ENCODE results near the gene NUDT3.
"Not testable (repeated sequence)": the region's sequence is repeated elsewhere in the genome, so short reads cannot be mapped to it uniquely, and the experiment has no call there.

NUDT3 gene

GRCh38 chr6:34328969-34329368 is 63.5 kb downstream of the NUDT3 start:
- ATAC-seq: no peak
- no peak for TF ChIP-seq CREB5 (CRISPR knock-in tag; IDR thresholded peaks at IDR 0.05; ENCODE audit: low read depth)
- no peak for TF ChIP-seq ZC3H10 (CRISPR knock-in tag; IDR thresholded peaks at IDR 0.05)
- no peak for TF ChIP-seq TCF4 (CRISPR knock-in tag; IDR thresholded peaks at IDR 0.05; ENCODE audit: borderline replicate concordance)
- TF ChIP-seq PPARA (CRISPR knock-in tag; IDR thresholded peaks at IDR 0.05; ENCODE audit: borderline replicate concordance): no peak
- no peak for TF ChIP-seq TOX (CRISPR knock-in tag; IDR thresholded peaks at IDR 0.05; ENCODE audit: borderline replicate concordance)
- TF ChIP-seq ZFP30 (CRISPR knock-in tag; IDR thresholded peaks at IDR 0.05): no peak
- no peak for TF ChIP-seq GLIS3 (CRISPR knock-in tag; IDR thresholded peaks at IDR 0.05)
- no peak for TF ChIP-seq PATZ1 (CRISPR knock-in tag; IDR thresholded peaks at IDR 0.05; ENCODE audit: borderline replicate concordance)
- TF ChIP-seq ZNF565 (CRISPR knock-in tag; conservative IDR thresholded peaks at IDR 0.05; ENCODE audit: low read depth): no peak
- TF ChIP-seq ESRRG (CRISPR knock-in tag; IDR thresholded peaks at IDR 0.05): no peak
- no peak for TF ChIP-seq CSRNP3 (CRISPR knock-in tag; IDR thresholded peaks at IDR 0.05)
- no peak for TF ChIP-seq POU6F1 (CRISPR knock-in tag; IDR thresholded peaks at IDR 0.05; ENCODE audit: borderline replicate concordance, low read depth)
- TF ChIP-seq SNAI2 (CRISPR knock-in tag; IDR thresholded peaks at IDR 0.05): no peak
- no peak for TF ChIP-seq TSHZ2 (CRISPR knock-in tag; IDR thresholded peaks at IDR 0.05)
- no peak for TF ChIP-seq ARNTL (CRISPR knock-in tag; IDR thresholded peaks at IDR 0.05; ENCODE audit: borderline replicate concordance, low read depth)
- TF ChIP-seq ZNF70 (CRISPR knock-in tag; IDR thresholded peaks at IDR 0.05): no peak
- TF ChIP-seq RARB (CRISPR knock-in tag; IDR thresholded peaks at IDR 0.05): no peak
- no peak for TF ChIP-seq OSR1 (CRISPR knock-in tag; IDR thresholded peaks at IDR 0.05)

GRCh38 chr6:34327313-34328205 is 64.9 kb downstream of the NUDT3 start:
- ATAC-seq: not testable (repeated sequence)

GRCh38 chr6:34325633-34326032 is 66.8 kb downstream of the NUDT3 start:
- no peak for TF ChIP-seq CSRNP3 (CRISPR knock-in tag; IDR thresholded peaks at IDR 0.05)
- TF ChIP-seq ZFP3 (CRISPR knock-in tag; IDR thresholded peaks at IDR 0.05): no peak
- TF ChIP-seq ISL1 (CRISPR knock-in tag; IDR thresholded peaks at IDR 0.05): no peak
- TF ChIP-seq ZC3H10 (CRISPR knock-in tag; IDR thresholded peaks at IDR 0.05): no peak
- no peak for TF ChIP-seq GLIS3 (CRISPR knock-in tag; IDR thresholded peaks at IDR 0.05)
- no peak for TF ChIP-seq ZNF565 (CRISPR knock-in tag; conservative IDR thresholded peaks at IDR 0.05; ENCODE audit: low read depth)
- TF ChIP-seq ZFP30 (CRISPR knock-in tag; IDR thresholded peaks at IDR 0.05): no peak
- no peak for TF ChIP-seq TCF4 (CRISPR knock-in tag; IDR thresholded peaks at IDR 0.05; ENCODE audit: borderline replicate concordance)
- no peak for ATAC-seq

Measured in SK-N-SH treated with all-trans-retinoic acid at 6 μM for 48 hours (cell line).